ENCODE results near the gene JTB.

GRCh38 chr1:153929981-153930948, 47.2 kb downstream of the JTB start:
- TF ChIP-seq EZH2 (IDR thresholded peaks at IDR 0.05; ENCODE audit: borderline replicate concordance, low read depth, low read length, poor library complexity, severe bottlenecking) (no peak), CTCF (conservative IDR thresholded peaks at IDR 0.05; ENCODE audit: low read depth, low read length) (no peak)

Data from A673 (cell line).